OCI-LY1 (cell line): ENCODE data around the gene ANKRD27.

Experiments used
- H2AFZ ChIP-seq: fragments of 200-600 bp; sonication (generic), shearing (Covaris generic); 2 replicates; pipeline ENCODE4 v1.6.0; 2014; ENCODE audit warnings: antibody characterized with exemption, mild to moderate bottlenecking, low read length
- H3F3A ChIP-seq: fragments of 200-600 bp; sonication (generic), shearing (Covaris generic); 2 replicates; pipeline ENCODE4 v1.6.0; 2014; ENCODE audit warnings: mild to moderate bottlenecking, antibody characterized with exemption, low read length, moderate library complexity; ENCODE audit not compliant: insufficient read depth
- H3K27ac ChIP-seq: fragments of 200-600 bp; sonication (generic); 2 replicates; pipeline ENCODE4 v1.5.1; 2014; ENCODE audit warnings: low read length, mixed run types, mild to moderate bottlenecking, low read depth; ENCODE audit not compliant: poor library complexity, severe bottlenecking
- H3K27me3 ChIP-seq: fragments of 200-600 bp; sonication (generic); 2 replicates; pipeline ENCODE4 v1.6.0; 2014; ENCODE audit warnings: antibody characterized with exemption, mild to moderate bottlenecking, low read length, moderate library complexity; ENCODE audit not compliant: insufficient read depth
- H3K36me3 ChIP-seq: fragments of 200-600 bp; sonication (generic); 2 replicates; pipeline ENCODE4 v1.6.1; 2014; ENCODE audit warnings: mild to moderate bottlenecking, antibody characterized with exemption, low read length, moderate library complexity, mixed read lengths; ENCODE audit not compliant: insufficient read depth
- H3K4me1 ChIP-seq: fragments of 200-600 bp; sonication (generic); 2 replicates; pipeline ENCODE4 v1.5.1; 2014; ENCODE audit warnings: mild to moderate bottlenecking, low read length, moderate library complexity; ENCODE audit not compliant: insufficient read depth, severe bottlenecking
- H3K4me2 ChIP-seq: fragments of 200-600 bp; sonication (generic), shearing (Covaris generic); 2 replicates; pipeline ENCODE4 v1.6.1; 2014; ENCODE audit warnings: low read length
- H3K4me3 ChIP-seq: fragments of 200-600 bp; sonication (generic); 2 replicates; pipeline ENCODE4 v1.5.1; 2014; ENCODE audit warnings: low read length, low read depth, mild to moderate bottlenecking, mixed read lengths; ENCODE audit not compliant: poor library complexity, severe bottlenecking
- H3K79me2 ChIP-seq: fragments of 200-600 bp; shearing (Covaris generic); 2 replicates; pipeline ENCODE4 v1.6.1; 2016; ENCODE audit warnings: mixed run types, low read length, mixed read lengths; ENCODE audit not compliant: insufficient read depth
- H3K9ac ChIP-seq: fragments of 200-600 bp; sonication (generic), shearing (Covaris generic); 2 replicates; pipeline ENCODE4 v1.6.1; 2014; ENCODE audit warnings: mild to moderate bottlenecking, low read length, mixed read lengths
- H3K9me2 ChIP-seq: fragments of 200-600 bp; sonication (generic), shearing (Covaris generic); 2 replicates; pipeline ENCODE4 v1.6.1; 2014; ENCODE audit warnings: low read depth, mild to moderate bottlenecking, low read length, mixed read lengths
- H3K9me3 ChIP-seq: fragments of 200-600 bp; shearing (Covaris generic); 2 replicates; pipeline ENCODE4 v1.6.1; 2014; ENCODE audit warnings: low read length, mixed read lengths
- H4K20me1 ChIP-seq: fragments of 200-600 bp; sonication (generic), shearing (Covaris generic); 2 replicates; pipeline ENCODE4 v1.6.0; 2016; ENCODE audit warnings: mild to moderate bottlenecking, low read length; ENCODE audit not compliant: insufficient read depth
- CTCF ChIP-seq: fragments of 200-600 bp; sonication (generic), shearing (Covaris generic); IDR thresholded peaks from 2 replicates; pipeline ENCODE4 v1.5.1; 2017; ENCODE audit warnings: mild to moderate bottlenecking, antibody characterized with exemption, low read length, moderate library complexity, mixed read lengths
- EZH2 ChIP-seq: fragments of 200-600 bp; sonication (generic), shearing (Covaris generic); IDR thresholded peaks from 2 replicates; pipeline ENCODE4 v1.8.0; 2017; ENCODE audit warnings: borderline replicate concordance, mixed run types, mild to moderate bottlenecking, antibody characterized with exemption, low read length, moderate library complexity, mixed read lengths

Gene ANKRD27

GRCh38 chr19:32567486-32567885 lies 107.5 kb downstream of the ANKRD27 start:
- Histone ChIP-seq H3K4me2 (no peak overlapping the region), H3K9me2 (no peaks in the 10 kb centered on the region), H3K4me3 (no peak overlapping the region), H3K27me3 (no peaks in the 10 kb centered on the region), H3K79me2 (no peaks in the 10 kb centered on the region), H2AFZ (no peak overlapping the region), H4K20me1 (no peaks in the 10 kb centered on the region), H3F3A (no peaks in the 10 kb centered on the region), H3K27ac (no peak overlapping the region), H3K9me3 (no peaks in the 10 kb centered on the region), H3K36me3 (no peaks in the 10 kb centered on the region), H3K9ac (no peak overlapping the region), H3K4me1 (no peaks in the 10 kb centered on the region)
- TF ChIP-seq CTCF, result no peak
- TF ChIP-seq EZH2, result no peak

- no peaks in the 10 kb centered on the region for H3K27me3 ChIP-seq
- no peak overlapping the region for H3K9ac ChIP-seq
- H3K36me3 ChIP-seq, result no peaks in the 10 kb centered on the region
- no peak overlapping the region for H2AFZ ChIP-seq
- H3K9me3 ChIP-seq, result no peaks in the 10 kb centered on the region
- H3K79me2 ChIP-seq, result no peaks in the 10 kb centered on the region
- H4K20me1 ChIP-seq, result no peaks in the 10 kb centered on the region
- no peaks in the 10 kb centered on the region for H3K9me2 ChIP-seq
- no peak overlapping the region for H3K4me3 ChIP-seq
- no peaks in the 10 kb centered on the region for H3K4me1 ChIP-seq
- no peak overlapping the region for H3K27ac ChIP-seq
- TF ChIP-seq EZH2, result no peak
- H3K4me2 ChIP-seq, result no peak overlapping the region
- no peaks in the 10 kb centered on the region for H3F3A ChIP-seq
These were observed 108.6 kb downstream of the ANKRD27 start for GRCh38 chr19:32566246-32566830.

GRCh38 chr19:32563761-32564160 lies 111.2 kb downstream of the ANKRD27 start:
- no peak overlapping the region for H3K27ac ChIP-seq

More at GRCh38 chr19:32563761-32564160, 111.2 kb downstream of the ANKRD27 start:
- H2AFZ ChIP-seq, result no peak overlapping the region
- H3K79me2 ChIP-seq, result no peaks in the 10 kb centered on the region
- TF ChIP-seq EZH2, result no peak
- no peak for TF ChIP-seq CTCF
- H3K9me3 ChIP-seq, result no peaks in the 10 kb centered on the region
- no peaks in the 10 kb centered on the region for H3K36me3 ChIP-seq
- no peak overlapping the region for H3K4me3 ChIP-seq
- H3K27me3 ChIP-seq, result no peaks in the 10 kb centered on the region
- no peaks in the 10 kb centered on the region for H3K9me2 ChIP-seq
- no peak overlapping the region for H3K4me2 ChIP-seq
- no peaks in the 10 kb centered on the region for H3F3A ChIP-seq
- no peaks in the 10 kb centered on the region for H4K20me1 ChIP-seq
- no peak overlapping the region for H3K9ac ChIP-seq
- H3K4me1 ChIP-seq, result no peaks in the 10 kb centered on the region
